SHP77 (cell line): ENCODE data around the gene OSBPL5.

Experiments
- DNase-seq, 2 experiments: peaks; one replicate each; lab custom pipeline; 2025; lab: John Stamatoyannopoulos, UW

OSBPL5 gene

DNA sequence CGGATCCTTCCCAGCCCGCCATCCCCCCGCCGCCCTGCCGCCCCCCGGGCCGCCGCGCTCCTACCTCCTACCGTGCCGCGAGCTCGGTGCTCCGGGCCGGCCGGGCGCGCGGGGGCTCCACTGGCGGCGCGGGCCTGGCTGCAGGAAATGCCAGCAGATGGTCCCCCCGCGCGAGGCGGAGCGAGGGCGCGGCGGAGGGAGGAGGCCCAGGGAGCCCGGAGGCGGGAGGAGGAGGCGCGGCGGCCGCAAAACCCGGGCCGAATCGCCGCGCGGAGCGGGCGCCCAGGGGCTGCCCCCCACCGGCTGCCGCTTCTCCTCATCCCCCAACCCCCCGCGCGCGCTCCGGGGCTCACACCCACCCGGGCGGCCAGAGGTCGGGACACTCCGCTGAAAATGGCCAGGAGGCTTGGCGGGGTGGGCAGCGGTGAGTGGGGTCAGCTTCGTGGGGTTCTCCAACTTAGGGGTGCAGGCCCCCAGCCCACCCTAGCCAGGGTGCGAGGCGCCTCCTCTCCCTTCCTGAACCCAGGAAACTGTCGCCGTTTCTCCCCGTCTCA, at the start of gene OSBPL5:
OSBPL5 (minus strand) TSS at position 159 of the 554 bp plus-strand sequence. CDS start 36,162 bp downstream, outside the sequence.
- no peak for DNase-seq

DNA sequence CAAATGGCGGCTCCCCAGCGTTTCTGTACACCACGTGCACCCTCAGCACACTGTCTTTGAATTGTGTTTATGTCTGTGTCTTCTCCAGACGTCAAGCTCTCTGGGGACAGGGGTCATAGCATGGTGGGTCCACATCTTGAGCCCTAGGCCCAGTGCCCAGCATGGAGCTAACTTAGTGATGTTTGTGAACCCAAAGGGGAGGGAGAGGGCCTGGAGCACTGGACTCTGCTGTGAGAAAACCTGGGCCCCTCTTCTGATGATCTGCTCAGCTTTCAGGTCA, 49.2 kb upstream of the OSBPL5 start:
- no peak for DNase-seq

GRCh38 chr11:3213659-3214419, 48.7 kb upstream of the OSBPL5 start:
- no peak for DNase-seq

GRCh38 chr11:3208272-3208671, 43.2 kb upstream of the OSBPL5 start:
- no peak for DNase-seq

- no peak for DNase-seq
These were observed 42.5 kb upstream of the OSBPL5 start for GRCh38 chr11:3207526-3208189.

- DNase-seq = no peak
These were observed 41.8 kb upstream of the OSBPL5 start for GRCh38 chr11:3206922-3207204.

DNA sequence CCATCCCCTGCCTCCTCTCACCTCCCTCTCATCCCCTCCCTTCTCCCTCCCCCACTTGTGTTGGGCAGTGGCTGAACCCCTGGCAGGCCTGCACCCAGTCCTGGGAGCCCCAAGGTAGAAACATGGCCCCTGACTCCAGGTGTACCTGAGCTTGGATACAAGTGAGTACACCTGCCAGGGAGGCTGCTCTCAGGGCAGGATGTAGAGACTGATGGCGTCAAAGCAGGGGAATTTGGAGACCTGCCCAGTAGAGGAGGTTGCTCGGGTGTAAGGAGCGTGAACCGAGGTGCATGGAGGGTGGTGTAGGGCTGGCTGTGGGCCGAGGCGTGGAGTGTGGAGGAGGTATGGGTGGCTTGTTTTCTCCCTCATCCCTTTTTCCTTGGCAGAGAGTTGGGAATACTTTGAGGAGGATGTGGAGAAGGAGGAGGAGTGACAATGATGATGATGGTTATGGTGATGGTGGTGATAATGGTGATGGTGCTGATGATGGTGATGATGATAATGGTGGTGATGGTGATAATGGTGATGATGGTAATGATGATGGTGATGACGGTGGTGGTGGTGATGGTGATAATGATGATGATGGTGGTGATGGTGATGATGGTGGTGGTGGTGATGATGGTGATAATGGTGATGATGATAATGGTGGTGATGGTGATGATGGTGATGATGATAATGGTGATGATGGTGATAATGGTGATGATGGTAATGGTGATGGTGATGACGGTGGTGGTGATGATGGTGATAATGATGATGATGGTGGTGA, 41.2 kb upstream of the OSBPL5 start:
- no peak for DNase-seq

GRCh38 chr11:3205261-3206155, 40.4 kb upstream of the OSBPL5 start:
- no peak for DNase-seq

GRCh38 chr11:3204141-3205015, 39.3 kb upstream of the OSBPL5 start:
- DNase-seq = no peak

DNA sequence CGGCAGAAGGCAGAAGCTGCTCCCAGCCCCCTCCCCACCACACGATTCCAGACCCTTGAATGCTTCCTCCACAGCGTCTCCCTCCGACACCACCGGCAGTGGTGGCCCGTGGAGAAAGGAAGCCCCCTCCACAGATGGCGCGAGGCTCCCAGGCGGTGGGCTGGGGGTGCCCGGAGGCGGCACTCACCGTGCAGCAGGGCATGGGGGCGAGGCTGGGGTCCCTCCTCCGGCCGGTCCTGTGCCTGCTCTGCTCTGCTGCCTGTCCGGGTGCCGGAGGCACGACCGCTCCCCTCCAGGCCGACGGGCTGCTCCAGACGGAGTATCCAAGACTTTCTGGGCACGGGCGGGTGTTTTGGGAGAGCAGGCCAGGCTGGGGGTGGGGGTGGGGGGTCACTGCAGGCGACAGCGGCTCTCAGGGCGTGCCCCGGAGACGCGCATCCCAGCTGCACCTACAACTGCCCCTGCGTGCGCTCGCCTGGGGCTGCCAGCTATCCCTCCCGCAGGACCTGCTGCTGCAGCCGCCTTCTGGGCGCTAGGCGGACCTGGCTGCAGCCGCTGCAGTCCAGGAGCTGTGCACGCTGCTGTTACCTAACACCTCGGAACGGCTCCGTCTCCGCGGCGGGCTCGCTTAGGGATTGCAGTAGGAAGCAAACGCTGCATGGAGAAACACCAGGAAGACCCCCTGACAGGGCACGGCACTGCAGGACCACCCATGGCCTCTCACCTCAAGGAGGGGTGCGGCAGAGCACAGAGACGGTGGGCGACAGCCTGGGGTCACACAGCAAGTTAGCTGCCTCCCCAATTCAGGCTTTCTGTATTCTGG, 38.3 kb upstream of the OSBPL5 start:
- no peak for DNase-seq

DNA sequence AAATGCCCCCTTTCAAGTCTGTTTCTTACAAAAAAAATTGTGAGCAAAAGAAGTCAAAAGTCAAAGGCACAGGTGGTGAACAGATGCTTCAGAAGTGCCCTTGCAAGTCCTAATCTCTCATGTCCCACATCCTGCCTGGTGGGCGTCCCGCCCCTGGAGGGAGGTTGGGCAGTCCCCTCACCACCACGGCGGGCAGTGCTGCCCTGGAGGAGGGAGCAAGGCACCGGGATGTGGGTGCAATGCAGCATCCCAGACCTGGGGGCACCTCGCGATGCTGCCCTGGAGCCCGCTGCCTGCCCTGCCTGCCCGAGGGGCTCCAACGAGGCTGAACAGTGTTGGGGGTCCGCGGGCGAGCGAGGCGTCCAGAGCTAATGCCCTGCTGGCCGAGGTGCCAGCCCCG, 37.6 kb upstream of the OSBPL5 start:
- DNase-seq = no peak

GRCh38 chr11:3202305-3202704, 37.2 kb upstream of the OSBPL5 start:
- no peak for DNase-seq

DNA sequence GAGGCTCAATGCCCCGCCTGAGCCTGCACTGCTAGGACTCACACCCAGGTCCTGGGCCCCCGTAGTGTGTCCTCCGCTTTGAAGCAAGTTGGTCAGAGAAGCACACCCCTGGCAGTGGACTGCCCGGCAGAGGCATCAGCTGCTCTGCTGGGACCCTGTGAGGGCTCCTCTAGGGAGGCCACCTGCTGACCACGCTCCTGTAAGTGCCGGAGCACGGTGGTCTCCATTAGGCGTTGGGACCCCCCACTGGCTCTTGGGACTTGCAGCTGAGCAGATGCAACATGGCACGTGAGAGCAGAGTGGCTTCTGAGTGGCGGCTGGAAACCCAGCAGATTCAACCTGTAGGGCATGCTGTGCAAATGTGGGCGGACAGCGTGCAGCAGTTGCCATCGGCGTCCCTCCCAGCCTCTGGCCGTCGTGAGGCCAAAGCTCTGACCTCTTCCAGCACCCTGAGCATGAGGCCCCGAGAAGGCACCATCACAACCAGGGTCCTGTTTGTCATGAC, 36.6 kb upstream of the OSBPL5 start:
- DNase-seq = no peak

GRCh38 chr11:3201112-3201581, 36.0 kb upstream of the OSBPL5 start:
- DNase-seq = no peak

DNA sequence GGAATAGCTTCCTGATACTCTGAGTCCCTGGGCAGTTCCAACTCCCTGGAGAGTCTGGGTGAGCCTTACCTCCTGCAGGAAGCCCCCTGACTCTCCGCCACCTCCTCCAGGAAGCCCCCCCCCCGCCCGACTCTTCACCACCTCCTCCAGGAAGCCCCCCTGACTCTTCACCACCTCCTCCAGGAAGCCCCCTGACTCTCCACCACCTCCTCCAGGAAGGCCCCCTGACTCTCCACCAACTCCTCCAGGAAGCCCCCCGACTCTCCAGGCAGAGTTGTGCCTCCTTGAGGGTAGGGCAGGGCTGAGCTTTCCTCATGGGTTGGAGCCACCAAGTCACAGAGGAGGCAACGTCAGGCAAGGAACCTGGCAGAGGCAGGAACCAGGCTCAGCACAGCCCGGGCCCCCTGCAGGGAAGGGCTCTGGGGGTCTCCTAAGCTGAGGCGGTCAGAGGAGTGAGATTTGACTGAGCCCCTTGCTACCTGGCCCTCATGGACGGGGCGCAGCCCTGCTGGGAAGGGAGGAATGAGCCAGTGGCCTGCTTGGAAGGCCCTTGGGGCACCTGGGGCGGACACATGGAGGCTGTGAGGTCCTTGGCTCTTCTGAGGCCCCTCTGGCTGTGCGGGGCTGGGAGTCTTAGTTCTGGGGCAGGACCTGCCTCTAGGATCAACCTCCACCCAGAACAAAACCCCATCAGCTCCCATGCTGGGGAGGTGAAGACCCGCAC, 35.4 kb upstream of the OSBPL5 start:
- no peak for DNase-seq

- DNase-seq = no peak
These were observed 34.6 kb upstream of the OSBPL5 start for GRCh38 chr11:3199537-3200295.

- DNase-seq = no peak
These were observed 33.7 kb upstream of the OSBPL5 start for GRCh38 chr11:3198815-3199214.

DNA sequence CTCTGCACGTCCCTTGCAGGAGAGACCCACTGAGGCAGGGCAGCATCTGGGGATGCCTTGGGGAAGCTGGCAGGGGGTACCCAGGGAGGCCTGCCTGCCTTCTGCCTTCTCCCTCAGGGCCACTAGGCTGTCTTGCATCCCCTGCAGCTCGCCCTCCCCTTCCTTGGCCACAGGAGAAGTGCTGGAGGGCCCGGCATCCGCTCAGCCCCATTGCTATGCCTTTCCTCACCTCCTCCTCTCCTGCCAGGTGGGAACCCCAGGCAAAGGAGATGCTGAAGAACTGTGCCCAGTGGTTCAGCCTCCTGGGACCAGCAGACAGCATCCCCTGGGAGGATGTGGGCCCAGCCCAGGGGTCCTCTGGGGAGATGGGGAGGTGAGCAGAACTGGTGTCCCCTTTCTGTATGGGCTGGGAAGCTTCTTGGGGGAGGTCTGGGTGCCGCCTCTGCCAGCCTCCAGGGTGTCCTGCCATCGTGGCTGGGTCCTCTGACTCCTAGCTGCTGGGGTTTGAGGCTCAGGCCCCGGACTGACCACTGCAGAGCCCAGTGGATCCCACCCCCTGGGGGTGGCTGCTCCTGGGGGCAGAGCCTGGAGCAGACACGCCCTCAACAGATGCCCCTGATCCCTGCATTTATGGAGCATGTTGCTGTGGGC, 32.9 kb upstream of the OSBPL5 start:
- DNase-seq = no peak
